Stimulated activated CD4-positive, alpha-beta T cell treated with anti-CD3 and anti-CD28 coated beads, TNF-alpha, amount 100 ng/mL, for 24 hours (primary cell): Measurements from ENCODE around the gene VSX1.
A peak's percentile ranks its signal among the peaks of the same experiment; 100 is the strongest.

Experiments
- DNase-seq, 3 experiments: peaks; one replicate each; pipeline ENCODE4 v3.0.0-alpha.2; 2020; ENCODE audit warnings: low read depth in 3 of 3

Gene VSX1

GRCh38 chr20:25065625-25066338 is 16.2 kb downstream of the VSX1 start:
- DNase-seq, result peak in 1 of 3 experiments; percentile 40

- no peak for DNase-seq
Observed at GRCh38 chr20:25065072-25065624, 16.8 kb downstream of the VSX1 start.

DNA sequence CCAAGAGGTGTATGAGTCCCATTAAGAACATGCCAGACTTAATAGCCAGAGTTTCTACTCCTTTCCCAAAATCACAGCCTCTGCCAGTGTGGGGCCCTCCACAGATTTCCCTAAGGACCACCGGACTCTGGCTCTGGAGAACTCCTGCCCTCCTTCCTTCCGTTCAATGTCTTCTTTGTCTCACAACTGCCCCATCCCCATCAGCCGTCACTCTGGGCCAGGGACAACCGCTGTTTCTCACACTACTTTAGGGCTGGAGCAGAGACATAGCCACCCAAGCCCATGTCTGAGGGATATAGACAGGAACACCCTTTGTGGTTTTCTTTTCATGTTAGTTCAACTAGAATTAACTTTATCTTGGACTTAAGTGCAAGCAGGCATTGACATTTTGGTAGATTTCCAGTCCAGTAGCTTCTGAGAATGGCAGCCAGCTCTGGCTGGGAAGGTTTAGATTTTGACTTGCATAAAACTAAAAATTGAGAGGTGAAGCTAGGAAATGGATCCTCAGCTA is 17.3 kb downstream of the VSX1 start:
- DNase-seq, result no peak

GRCh38 chr20:25063981-25064380 is 18.0 kb downstream of the VSX1 start:
- no peak for DNase-seq

DNA sequence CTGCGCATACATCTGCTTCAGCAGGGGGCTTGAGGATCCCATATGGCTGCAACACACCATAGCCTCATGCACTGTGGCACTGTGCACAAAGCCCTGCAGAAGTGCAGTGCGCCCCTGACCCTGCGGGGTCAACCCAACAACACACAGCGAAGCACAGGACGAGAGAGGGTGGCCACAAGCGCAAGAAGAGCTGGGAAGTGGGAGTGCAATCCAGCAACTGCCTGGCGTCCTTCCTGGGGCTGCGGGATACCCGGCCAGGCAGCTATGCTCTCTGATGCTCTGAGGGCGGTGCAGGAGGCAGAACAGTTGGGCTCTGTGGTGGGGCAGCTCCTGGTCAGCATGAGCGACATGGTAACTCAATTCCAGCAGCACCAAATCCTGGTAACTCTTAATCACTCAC is 18.4 kb downstream of the VSX1 start:
- no peak for DNase-seq

- DNase-seq, result no peak
Observed at GRCh38 chr20:25062841-25063240, 19.1 kb downstream of the VSX1 start.

DNA sequence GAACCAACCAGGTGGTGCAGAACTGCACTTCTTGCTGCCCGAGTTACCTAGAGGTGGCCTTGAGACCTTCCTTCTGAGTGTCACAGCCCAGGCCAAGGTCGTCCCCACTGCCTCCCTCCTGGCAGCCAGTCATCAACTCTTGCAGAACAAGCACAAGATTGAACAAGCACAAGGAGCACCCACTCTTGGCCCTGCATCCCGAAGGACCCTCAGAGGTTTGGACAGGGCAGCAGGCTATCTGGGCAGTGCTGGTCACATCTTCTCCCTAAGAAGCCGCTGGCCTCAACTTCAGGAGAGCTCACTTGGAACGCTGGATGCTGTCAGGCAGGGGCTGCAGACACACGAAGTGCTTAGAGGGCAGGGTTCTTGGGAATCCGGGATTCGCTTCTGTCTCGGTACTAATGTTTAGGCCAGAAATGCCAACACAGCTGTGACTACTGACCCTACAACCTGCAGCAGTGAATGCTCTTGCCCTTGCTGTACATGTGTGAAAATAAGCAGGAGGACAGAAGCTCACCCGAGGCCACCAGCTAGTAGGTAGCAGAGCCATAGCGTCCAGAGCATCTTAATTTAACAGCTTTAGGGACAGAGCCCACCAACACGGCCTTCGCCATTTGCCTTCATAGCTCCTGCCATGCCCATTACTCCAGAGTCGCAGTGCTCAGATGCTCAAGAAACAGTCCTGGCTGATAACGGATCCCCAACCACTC is 20.0 kb downstream of the VSX1 start:
- no peak for DNase-seq

- DNase-seq, result no peak
Observed at GRCh38 chr20:25061103-25061799, 20.7 kb downstream of the VSX1 start.

DNA sequence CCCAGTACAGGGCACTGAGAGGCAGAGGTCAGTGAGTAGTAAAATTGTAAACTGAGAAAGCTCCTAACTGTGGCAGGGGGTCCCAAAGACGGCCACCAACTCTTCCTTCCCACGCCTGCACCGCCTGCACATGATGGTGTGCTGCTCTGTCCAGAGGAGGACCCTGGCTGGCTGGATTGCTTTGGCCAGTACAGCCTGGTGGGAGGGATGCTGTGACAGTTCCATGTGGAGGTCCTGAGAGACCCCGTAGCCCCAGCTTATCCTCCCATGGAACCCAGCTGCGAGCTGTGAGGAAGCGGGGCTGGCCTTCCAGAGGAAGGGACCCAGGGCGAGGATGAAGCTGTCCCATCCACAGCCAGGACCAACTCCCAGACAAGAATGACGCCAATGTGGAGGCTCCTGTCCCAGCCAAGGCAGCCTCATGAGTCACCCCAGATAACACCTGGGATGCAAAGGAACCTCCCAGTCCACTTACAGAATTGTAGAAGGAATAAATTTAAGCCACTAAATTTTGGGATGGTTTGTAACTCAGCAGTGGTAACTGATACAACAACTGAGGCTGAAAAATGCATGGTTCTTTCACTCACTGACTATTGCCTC is 22.0 kb downstream of the VSX1 start:
- no peak for DNase-seq

- no peak for DNase-seq
Observed at GRCh38 chr20:25058847-25059810, 22.8 kb downstream of the VSX1 start.

DNA sequence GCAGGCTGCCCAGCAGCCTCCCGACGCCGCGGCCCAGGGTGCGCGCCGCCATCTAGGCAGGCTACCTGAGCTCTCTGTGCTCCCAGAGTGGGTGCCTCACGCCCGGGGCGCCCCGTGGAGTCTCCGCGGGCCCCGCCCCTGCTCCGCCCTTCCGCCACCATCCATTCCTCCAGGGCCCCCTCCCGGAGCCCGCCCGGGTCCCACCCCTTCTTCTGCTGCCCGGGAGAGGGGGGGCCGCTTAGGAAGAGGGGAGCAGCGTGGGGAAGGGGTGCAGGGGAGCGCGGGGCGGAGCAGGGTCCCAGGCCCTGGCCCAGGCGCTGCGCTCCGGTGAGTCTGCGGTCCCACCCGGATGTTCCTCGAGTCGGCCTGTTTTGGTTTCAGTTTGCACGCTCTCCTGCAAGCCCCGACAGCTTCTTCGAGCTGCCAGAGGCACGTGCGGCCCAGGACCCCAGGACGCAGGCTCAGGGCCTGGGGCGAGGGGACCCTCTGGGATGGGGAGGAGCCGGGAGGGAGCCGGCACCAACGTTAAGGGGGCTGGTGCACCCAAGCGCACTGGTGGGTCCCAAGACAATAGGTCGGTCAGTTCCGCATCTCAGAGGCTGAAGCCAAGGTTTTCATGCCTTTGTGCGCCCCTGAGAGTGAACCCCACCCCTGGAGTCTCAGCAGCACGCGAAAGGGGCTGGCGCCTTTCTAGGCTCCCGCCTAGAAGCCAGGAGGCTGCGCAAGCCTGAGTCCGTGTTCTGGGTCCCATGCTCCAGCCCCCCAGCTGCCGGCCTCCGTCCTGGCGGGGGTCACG is 23.7 kb downstream of the VSX1 start, which contains the start of gene ACSS1:
TSS of gene ACSS1 (minus strand) at position 89 of the 796 bp plus-strand sequence. CDS start at position 52, 37 bp downstream.
- peak; percentile 30 to 63 (median 42) for DNase-seq

DNA sequence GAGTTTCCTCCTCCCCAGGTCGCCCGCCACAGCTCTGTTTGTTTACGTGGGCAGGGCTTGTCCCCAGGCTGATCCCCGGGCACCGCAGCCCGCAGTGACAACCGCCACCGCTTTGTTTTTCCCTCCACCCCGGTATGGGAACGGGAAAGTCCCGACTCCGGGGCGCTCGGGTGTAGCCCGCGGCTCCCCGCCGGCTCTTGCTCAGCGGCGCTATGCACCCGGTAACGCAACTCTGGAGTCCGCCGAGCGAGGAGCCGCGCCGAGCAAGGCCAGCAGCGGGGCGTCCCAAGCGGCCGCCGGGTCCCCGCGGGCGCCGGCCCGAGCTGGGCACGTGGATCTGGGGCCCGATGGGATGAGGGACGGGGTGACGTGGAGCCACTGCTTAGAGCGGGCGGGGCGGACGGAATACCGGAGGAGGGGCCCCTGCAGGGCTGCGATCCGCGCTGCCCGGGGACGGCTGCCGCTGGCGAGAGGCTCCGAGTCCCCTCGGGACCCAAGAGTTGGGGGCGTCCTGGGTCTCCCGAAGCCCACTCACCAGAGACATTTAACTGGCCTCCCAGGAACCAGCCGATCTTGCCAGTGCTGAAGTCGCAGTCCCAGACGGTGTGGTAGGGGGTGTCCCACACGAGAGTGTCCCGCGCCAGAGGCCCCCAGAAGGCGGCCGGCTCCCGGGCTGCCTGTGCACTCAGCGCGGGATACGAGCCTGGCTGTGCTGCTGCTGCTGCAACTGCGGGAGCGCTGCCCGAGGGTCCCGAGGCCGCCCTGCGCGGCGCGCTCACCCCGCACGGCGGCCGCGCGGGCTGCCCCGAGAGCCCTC is 24.5 kb downstream of the VSX1 start:
- DNase-seq, result peak; percentile 49 to 75 (median 61)

DNA sequence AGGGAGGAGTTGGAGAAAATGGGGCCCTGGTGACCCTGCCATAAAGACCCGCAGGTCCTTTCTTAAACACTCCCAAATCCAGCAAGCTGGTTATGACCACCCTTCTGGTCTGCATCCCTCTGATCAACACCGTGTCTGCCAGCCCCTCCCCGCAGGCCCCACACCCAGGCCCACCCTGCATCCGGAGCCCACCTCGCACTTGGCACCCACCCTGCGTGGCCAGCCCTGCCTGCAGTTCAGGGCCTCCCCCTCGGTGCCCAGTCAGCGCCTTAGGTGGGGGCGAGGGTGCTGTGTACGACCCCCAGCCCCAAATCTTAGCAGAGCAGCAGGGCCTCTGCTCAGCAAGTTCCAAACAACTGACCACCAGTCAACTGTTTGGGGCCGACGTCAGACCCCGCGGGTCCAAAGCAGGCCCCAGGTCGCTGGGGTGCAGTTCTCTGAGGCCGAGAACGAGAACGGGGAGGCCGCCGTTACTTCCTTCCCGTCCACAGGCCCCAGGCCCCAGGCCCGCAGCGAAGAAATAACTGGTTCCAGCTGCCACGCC is 25.2 kb downstream of the VSX1 start:
- DNase-seq, result no peak

GRCh38 chr20:25055711-25056495 is 26.0 kb downstream of the VSX1 start:
- DNase-seq, result no peak

GRCh38 chr20:25054995-25055629 is 26.8 kb downstream of the VSX1 start:
- no peak for DNase-seq

- DNase-seq, result no peak
Observed at GRCh38 chr20:25054096-25054820, 27.7 kb downstream of the VSX1 start.
